22Rv1 (cell line): ENCODE measurements around the gene ROR1.

Experiments
- H3K27ac ChIP-seq: fragments of 450-650 bp; 2 replicates; pipeline ENCODE4 v1.5.1; 2017
- CTCF ChIP-seq: fragments of 450-650 bp; IDR thresholded peaks from 2 replicates; pipeline ENCODE4 v1.5.1; 2017; ENCODE audit warnings: mild to moderate bottlenecking
- ZFX ChIP-seq: fragments of 450-650 bp; IDR thresholded peaks from 2 replicates; pipeline ENCODE4 v1.6.1; 2017; ENCODE audit warnings: antibody characterized with exemption, borderline replicate concordance

Gene ROR1

DNA sequence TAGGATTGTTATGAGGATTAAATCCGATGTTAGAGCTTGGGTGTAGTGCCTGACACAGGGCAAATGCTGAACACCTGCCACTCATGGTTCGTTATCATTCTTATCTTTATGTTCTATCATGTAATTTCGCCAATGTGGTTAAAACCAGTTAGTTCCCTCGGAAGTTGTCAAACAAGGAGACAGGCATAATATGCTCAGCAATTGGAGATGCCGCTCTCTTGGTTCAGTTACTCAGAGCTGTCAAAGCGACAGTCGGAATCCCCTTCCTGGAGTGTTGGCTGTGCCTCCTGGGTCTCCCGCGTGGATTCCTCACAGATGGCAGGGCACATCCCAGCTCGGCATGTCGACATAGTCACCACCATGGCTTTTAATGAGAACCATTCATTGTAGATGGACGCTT lies 192.2 kb downstream of the ROR1 start:
- H3K27ac ChIP-seq, result no peak overlapping the region
- TF ChIP-seq CTCF, result no peak
- TF ChIP-seq ZFX, result no peak

DNA sequence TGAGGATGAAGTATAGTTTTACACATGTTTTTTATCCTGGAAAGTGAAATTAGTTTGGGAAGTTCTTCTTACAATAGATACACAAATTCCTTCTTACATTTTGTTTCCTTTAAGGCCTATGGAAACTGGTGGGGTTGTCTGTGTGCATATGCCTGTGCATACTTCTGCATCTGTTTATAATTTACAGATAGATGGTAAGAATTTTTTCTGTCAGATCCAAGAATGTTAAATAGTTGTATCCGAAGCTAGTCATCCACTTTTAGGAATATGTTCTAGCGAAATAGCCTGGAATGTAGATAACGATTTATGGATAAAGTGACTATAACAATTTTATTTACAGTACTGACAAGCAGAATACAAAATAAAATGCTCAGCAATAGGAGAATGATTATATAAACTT lies 194.1 kb downstream of the ROR1 start:
- TF ChIP-seq CTCF, result no peak
- TF ChIP-seq ZFX, result no peak
- H3K27ac ChIP-seq, result no peak overlapping the region

DNA sequence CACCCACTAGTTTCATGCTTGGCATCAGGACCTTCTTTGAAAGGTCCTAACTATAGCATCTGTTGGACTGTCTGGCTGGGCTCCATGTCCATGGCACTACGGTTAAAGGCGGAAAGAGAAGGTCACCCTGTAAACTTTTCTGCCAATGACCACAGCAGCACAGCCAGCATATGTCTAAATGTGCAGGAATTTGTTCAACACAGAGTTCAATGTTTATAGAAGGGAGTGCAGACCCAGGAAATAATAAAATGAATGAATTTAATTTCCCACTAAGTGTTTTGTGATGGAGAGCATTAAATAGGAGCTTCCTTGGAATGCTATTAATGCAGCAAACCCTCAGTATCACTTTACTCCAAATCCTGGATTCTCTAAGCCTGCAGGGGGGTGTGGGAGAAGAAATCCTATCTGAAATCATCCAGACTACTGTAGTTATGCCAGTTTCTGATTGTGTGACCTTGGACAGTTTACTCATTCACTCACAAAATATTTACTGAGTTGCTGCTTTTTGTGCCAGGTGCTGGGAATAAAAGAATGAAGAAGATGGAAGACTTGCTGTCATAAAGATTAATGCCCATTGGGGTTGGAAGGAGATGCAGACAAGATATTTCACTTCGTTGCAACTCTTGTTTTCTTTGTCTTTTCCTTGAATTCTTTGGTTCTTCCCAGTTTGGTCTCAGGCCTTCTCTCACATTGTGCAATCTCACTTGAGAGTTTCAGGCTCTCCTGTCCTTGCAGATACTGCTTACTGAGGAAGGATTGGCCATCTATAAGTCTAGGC lies 195.0 kb downstream of the ROR1 start:
- TF ChIP-seq ZFX, result no peak
- no peak overlapping the region for H3K27ac ChIP-seq

GRCh38 chr1:63969441-63969901 lies 195.7 kb downstream of the ROR1 start:
- H3K27ac ChIP-seq, result no peak overlapping the region
- TF ChIP-seq ZFX (no peak), CTCF (no peak)

- no peak overlapping the region for H3K27ac ChIP-seq
- TF ChIP-seq ZFX (no peak), CTCF (no peak)
Measured at GRCh38 chr1:63971557-63971956, 197.7 kb downstream of the ROR1 start.

DNA sequence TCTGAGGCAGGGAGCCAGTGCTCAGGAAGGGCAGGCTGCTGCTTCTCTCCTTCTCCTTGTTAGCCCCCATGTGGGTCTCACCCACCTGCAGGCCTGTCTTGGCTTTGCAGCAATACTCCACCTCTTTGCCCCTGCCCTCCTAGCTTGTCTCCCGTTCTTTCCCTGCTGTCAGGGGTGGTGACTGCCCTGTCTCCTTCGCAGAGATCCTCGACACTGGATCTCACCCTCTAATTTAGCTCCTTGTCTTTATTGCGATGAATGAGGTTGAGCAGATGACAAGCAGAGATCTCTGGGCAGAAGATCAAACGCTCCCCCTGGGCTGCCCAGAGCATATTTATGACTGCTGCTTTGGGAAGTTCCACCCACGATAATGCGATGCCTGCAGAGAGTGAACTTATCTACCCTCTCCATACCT lies 199.2 kb downstream of the ROR1 start:
- no peak overlapping the region for H3K27ac ChIP-seq

GRCh38 chr1:63974966-63975365 lies 201.1 kb downstream of the ROR1 start:
- H3K27ac ChIP-seq, result no peak overlapping the region
- TF ChIP-seq ZFX, result no peak
- no peak for TF ChIP-seq CTCF

More for the DNA sequence above, 199.2 kb downstream of the ROR1 start:
- TF ChIP-seq ZFX, result no peak
- TF ChIP-seq CTCF, result no peak

DNA sequence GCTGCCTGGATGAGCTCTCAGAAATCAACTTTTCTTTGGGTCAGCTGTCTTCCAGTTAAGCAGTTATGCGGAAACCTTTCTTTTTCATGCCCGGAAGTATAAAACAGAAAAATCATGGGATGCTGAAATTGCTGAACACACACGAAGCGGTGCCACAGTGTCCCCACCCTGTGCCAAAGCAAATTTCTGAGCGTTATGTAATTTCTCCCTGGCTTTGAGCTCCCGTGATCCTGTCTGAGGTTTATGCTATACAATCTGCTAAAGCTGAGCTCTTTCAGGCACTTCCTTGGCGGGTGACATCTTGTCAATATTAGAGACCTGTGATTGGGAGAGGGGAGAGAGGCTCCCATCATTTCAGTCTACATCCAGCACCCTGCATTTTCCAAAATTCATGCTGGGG lies 201.7 kb downstream of the ROR1 start:
- TF ChIP-seq CTCF (no peak), ZFX (no peak)
- no peak overlapping the region for H3K27ac ChIP-seq
